ENCODE results near the gene NT5DC3.

DNA sequence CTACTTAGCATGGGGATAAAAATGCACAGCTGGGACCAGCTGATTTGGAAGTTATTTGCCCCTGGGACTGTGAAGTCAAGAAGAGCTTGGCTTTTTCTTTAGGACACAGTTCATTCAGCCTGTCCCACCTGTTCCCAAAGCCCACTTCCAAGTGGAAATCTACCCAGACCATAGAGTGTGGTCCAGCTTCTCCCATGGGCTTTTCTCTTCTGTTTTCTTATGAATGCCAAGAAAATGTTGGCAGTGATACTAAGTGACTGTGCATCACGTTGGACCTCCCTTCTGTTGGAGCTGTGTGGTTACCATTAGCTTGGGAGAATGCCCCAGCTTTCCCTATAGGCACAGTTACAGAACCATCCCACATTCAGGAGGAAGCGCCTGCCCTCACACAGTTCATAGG lies 89.4 kb downstream of the NT5DC3 start:
- TF ChIP-seq, protein P1, sequence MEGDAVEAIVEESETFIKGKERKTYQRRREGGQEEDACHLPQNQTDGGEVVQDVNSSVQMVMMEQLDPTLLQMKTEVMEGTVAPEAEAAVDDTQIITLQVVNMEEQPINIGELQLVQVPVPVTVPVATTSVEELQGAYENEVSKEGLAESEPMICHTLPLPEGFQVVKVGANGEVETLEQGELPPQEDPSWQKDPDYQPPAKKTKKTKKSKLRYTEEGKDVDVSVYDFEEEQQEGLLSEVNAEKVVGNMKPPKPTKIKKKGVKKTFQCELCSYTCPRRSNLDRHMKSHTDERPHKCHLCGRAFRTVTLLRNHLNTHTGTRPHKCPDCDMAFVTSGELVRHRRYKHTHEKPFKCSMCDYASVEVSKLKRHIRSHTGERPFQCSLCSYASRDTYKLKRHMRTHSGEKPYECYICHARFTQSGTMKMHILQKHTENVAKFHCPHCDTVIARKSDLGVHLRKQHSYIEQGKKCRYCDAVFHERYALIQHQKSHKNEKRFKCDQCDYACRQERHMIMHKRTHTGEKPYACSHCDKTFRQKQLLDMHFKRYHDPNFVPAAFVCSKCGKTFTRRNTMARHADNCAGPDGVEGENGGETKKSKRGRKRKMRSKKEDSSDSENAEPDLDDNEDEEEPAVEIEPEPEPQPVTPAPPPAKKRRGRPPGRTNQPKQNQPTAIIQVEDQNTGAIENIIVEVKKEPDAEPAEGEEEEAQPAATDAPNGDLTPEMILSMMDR (IDR thresholded peaks at IDR 0.05): no peak
- TF ChIP-seq POLR2A (IDR thresholded peaks at IDR 0.05): no peak
